Keratinocyte (primary cell): Measurements from ENCODE around the gene ARID3B. TPM values are rescaled to one million over a fixed set of nuclear protein-coding genes. Genes with fewer than 3 reads are reported as not detected.

Source experiments
- DNase-seq: peaks from one replicate; pipeline ENCODE4 v3.0.0-alpha.2; 2011; ENCODE audit warnings: low read depth, missing footprints, low spot score
- FAIRE-seq: peaks from 2 replicates; lab custom pipeline; 2011; peaks lifted over from hg19 to GRCh38; lab: Jason Lieb, UNC
- H2AFZ ChIP-seq: 2 replicates; pipeline ENCODE4 v1.6.0; 2012; ENCODE audit warnings: low read length, control low read depth, inconsistent platforms; ENCODE audit not compliant: control insufficient read depth
- H3K27ac ChIP-seq: 2 replicates; pipeline ENCODE4 v1.5.1; 2011; ENCODE audit warnings: low read length; ENCODE audit not compliant: control insufficient read depth, insufficient read depth
- H3K27me3 ChIP-seq: 3 replicates; pipeline ENCODE4 v1.6.0; 2011; ENCODE audit warnings: low read length; ENCODE audit not compliant: control insufficient read depth, insufficient read depth; ENCODE audit errors: extremely low read depth
- H3K36me3 ChIP-seq, 2 experiments: 2 replicates in 1 of 2; 3 replicates in 1 of 2; pipeline ENCODE4 v1.5.1; 2011; ENCODE audit warnings: low read length in 2 of 2, mild to moderate bottlenecking in 1 of 2; ENCODE audit not compliant: control insufficient read depth in 2 of 2, insufficient read depth in 2 of 2; ENCODE audit errors: extremely low read depth in 1 of 2
- H3K4me1 ChIP-seq: 3 replicates; pipeline ENCODE4 v1.5.1; 2011; ENCODE audit warnings: low read length; ENCODE audit not compliant: control insufficient read depth, insufficient read depth; ENCODE audit errors: extremely low read depth
- H3K4me2 ChIP-seq: 3 replicates; pipeline ENCODE4 v1.6.0; 2011; ENCODE audit warnings: low read depth, low read length; ENCODE audit not compliant: control insufficient read depth, insufficient read depth; ENCODE audit errors: extremely low read depth
- H3K4me3 ChIP-seq, 3 experiments: fragments of 200-600 bp in 1 of 3; sonication (generic) in 1 of 3; 2 replicates in 2 of 3; 3 replicates in 1 of 3; pipeline ENCODE4 v1.5.1; 2011 to 2016; ENCODE audit warnings: low read length in 3 of 3, mild to moderate bottlenecking in 3 of 3, control low read depth in 2 of 3, inconsistent platforms in 1 of 3, low read depth in 1 of 3, mixed read lengths in 1 of 3, mixed run types in 1 of 3, moderate library complexity in 1 of 3; ENCODE audit not compliant: control insufficient read depth in 2 of 3, insufficient read depth in 2 of 3; ENCODE audit errors: extremely low read depth in 1 of 3
- H3K79me2 ChIP-seq: 2 replicates; pipeline ENCODE4 v1.6.0; 2012; ENCODE audit warnings: low read length; ENCODE audit not compliant: control insufficient read depth, insufficient read depth
- H3K9ac ChIP-seq: 3 replicates; pipeline ENCODE4 v1.6.0; 2011; ENCODE audit warnings: low read length; ENCODE audit not compliant: control insufficient read depth, insufficient read depth; ENCODE audit errors: extremely low read depth
- H3K9me1 ChIP-seq: 3 replicates; pipeline ENCODE4 v1.6.0; 2011; ENCODE audit warnings: low read length; ENCODE audit not compliant: control insufficient read depth, insufficient read depth; ENCODE audit errors: extremely low read depth
- H3K9me3 ChIP-seq: 2 replicates; pipeline ENCODE4 v1.5.1; 2012; ENCODE audit warnings: low read depth, low read length; ENCODE audit not compliant: control insufficient read depth
- H4K20me1 ChIP-seq: 3 replicates; pipeline ENCODE4 v1.6.0; 2011; ENCODE audit warnings: low read length; ENCODE audit not compliant: control insufficient read depth, insufficient read depth; ENCODE audit errors: extremely low read depth
- CTCF ChIP-seq, 3 experiments: IDR thresholded peaks in 1 of 3; conservative IDR thresholded peaks in 1 of 3; optimal IDR thresholded peaks in 1 of 3; 2 replicates in 2 of 3; 3 replicates in 1 of 3; pipeline versions ENCODE3 to v1.5.1; 2011; ENCODE audit warnings: low read length in 3 of 3, mild to moderate bottlenecking in 3 of 3, moderate library complexity in 2 of 3, control low read depth in 1 of 3, inconsistent platforms in 1 of 3; ENCODE audit not compliant: insufficient read depth in 2 of 3; ENCODE audit errors: extremely low read depth in 1 of 3
- EZH2 ChIP-seq: IDR thresholded peaks from one replicate; pipeline ENCODE4 v1.6.1; 2012; ENCODE audit warnings: inconsistent platforms, mild to moderate bottlenecking, low read length, moderate library complexity
- dilution Hi-C: fragments of 300-500 bp; cut with MboI; formaldehyde crosslinking; loops from one replicate; pipeline ENCODE4 v1.7.0; 2020; ENCODE audit warnings: low sequenced_read_pairs; ENCODE audit not compliant: extremely low pct_ligation_motif_present
- polyA plus RNA-seq, 5 experiments: library from polyadenylated mRNA; depleted of rRNA in 3 of 5; stranded (reverse) in 3 of 5; stranded (forward) in 1 of 5; unstranded in 1 of 5; fragments of >200 nt; gene quantifications; 1 replicate in 1 of 5; 2 replicates in 3 of 5; 3 replicates in 1 of 5; pipeline versions ENCODE4 v1.2.1 to v1.2.3, GENCODE V29; 2011 to 2012; ENCODE audit warnings: missing spikeins in 2 of 5, low read depth in 1 of 5, low replicate concordance in 1 of 5

The ARID3B gene
- polyA plus RNA-seq, 1 donor (not counting 4 experiments of a cell fraction or from before 2014, with no cell fraction given): 3.6 TPM

- Histone ChIP-seq H3K36me3 (no peaks in the 10 kb centered on the region), H3K27me3 (no peaks in the 10 kb centered on the region), H3K9me1 (no peaks in the 10 kb centered on the region), H2AFZ (no peak overlapping the region), H3K4me2 (peak overlapping the region; percentile 67), H3K9ac (no peak overlapping the region), H3K4me3 (no peak overlapping the region), H3K27ac (no peak overlapping the region), H3K9me3 (no peaks in the 10 kb centered on the region), H3K79me2 (no peaks in the 10 kb centered on the region), H4K20me1 (no peaks in the 10 kb centered on the region), H3K4me1 (peaks cover 25% of the 10 kb centered on the region)
- dilution Hi-C loops: no loop called here
- DNase-seq (no peak), FAIRE-seq (peak; percentile 34)
- TF ChIP-seq EZH2 (no peak), CTCF (optimal IDR thresholded peaks at IDR 0.05 in 1 of 3, IDR thresholded peaks at IDR 0.05 in 1 of 3, conservative IDR thresholded peaks at IDR 0.05 in 1 of 3; ENCODE audit: extremely low read depth in 1 of 3, insufficient read depth in 2 of 3, low read length in 3 of 3) (no peak)
Observed at GRCh38 chr15:74523982-74524381, 17.0 kb upstream of the ARID3B start.

GRCh38 chr15:74525309-74525708 lies 15.7 kb upstream of the ARID3B start:
- no peaks in the 10 kb centered on the region for H3K9me1 ChIP-seq
- FAIRE-seq (peak; percentile 32), DNase-seq (no peak)
- H3K4me2 ChIP-seq: peak overlapping the region; percentile 85
- dilution Hi-C loops: no loop called here
- no peak overlapping the region for H3K9ac ChIP-seq
- H4K20me1 ChIP-seq: no peaks in the 10 kb centered on the region
- peaks cover 29% of the 10 kb centered on the region for H3K4me1 ChIP-seq
- no peaks in the 10 kb centered on the region for H3K27me3 ChIP-seq
- H3K79me2 ChIP-seq: no peaks in the 10 kb centered on the region
- no peaks in the 10 kb centered on the region for H3K9me3 ChIP-seq
- peak overlapping the region; percentile 45 for H3K27ac ChIP-seq
- H3K36me3 ChIP-seq: no peaks in the 10 kb centered on the region
- TF ChIP-seq EZH2: no peak
- TF ChIP-seq CTCF (optimal IDR thresholded peaks at IDR 0.05 in 1 of 3, IDR thresholded peaks at IDR 0.05 in 1 of 3, conservative IDR thresholded peaks at IDR 0.05 in 1 of 3; ENCODE audit: extremely low read depth in 1 of 3, insufficient read depth in 2 of 3, low read length in 3 of 3): no peak
- H3K4me3 ChIP-seq: peak overlapping the region in 1 of 3 experiments; percentile 15
- H2AFZ ChIP-seq: no peak overlapping the region
